HG02852 (cell line): ENCODE measurements around the gene GRM1.

ENCODE experiments used
- ATAC-seq: cut with Tn5 transposase; IDR thresholded peaks from one replicate; pipeline ENCODE4 v1.9.1; 2021; ENCODE audit warnings: mild to moderate bottlenecking, moderate library complexity; ENCODE audit not compliant: unreplicated experiment

GRM1 gene

GRCh38 chr6:146310628-146311027 is 281.8 kb downstream of the GRM1 start:
- ATAC-seq: no peak

GRCh38 chr6:146311079-146311478 is 282.2 kb downstream of the GRM1 start:
- no peak for ATAC-seq

- ATAC-seq: no peak
Measured at GRCh38 chr6:146312608-146313007, 283.7 kb downstream of the GRM1 start.

GRCh38 chr6:146315381-146316174 is 286.7 kb downstream of the GRM1 start:
- ATAC-seq: no peak

GRCh38 chr6:146316175-146316495 is 287.3 kb downstream of the GRM1 start:
- no peak for ATAC-seq

GRCh38 chr6:146331013-146331412 is 302.2 kb downstream of the GRM1 start:
- no peak for ATAC-seq

- no peak for ATAC-seq
Measured at GRCh38 chr6:146335336-146335735, 306.5 kb downstream of the GRM1 start.

GRCh38 chr6:146336191-146336590 is 307.3 kb downstream of the GRM1 start:
- ATAC-seq: no peak

- no peak for ATAC-seq
Measured at GRCh38 chr6:146337376-146337775, 308.5 kb downstream of the GRM1 start.

- ATAC-seq: no peak
Measured at GRCh38 chr6:146339716-146340115, 310.9 kb downstream of the GRM1 start.

GRCh38 chr6:146341493-146342230 is 312.8 kb downstream of the GRM1 start:
- ATAC-seq: no peak

GRCh38 chr6:146345598-146345997 is 316.7 kb downstream of the GRM1 start:
- no peak for ATAC-seq

- no peak for ATAC-seq
Measured at GRCh38 chr6:146347090-146347489, 318.2 kb downstream of the GRM1 start.

- no peak for ATAC-seq
Measured at GRCh38 chr6:146347690-146348089, 318.8 kb downstream of the GRM1 start.

GRCh38 chr6:146351018-146351417 is 322.2 kb downstream of the GRM1 start:
- ATAC-seq: no peak

- no peak for ATAC-seq
Measured at GRCh38 chr6:146352163-146352562, 323.3 kb downstream of the GRM1 start.

- no peak for ATAC-seq
Measured at GRCh38 chr6:146354451-146354850, 325.6 kb downstream of the GRM1 start.

GRCh38 chr6:146355521-146356100 is 326.7 kb downstream of the GRM1 start:
- no peak for ATAC-seq

GRCh38 chr6:146357578-146358430 is 328.9 kb downstream of the GRM1 start:
- peak; percentile 75 for ATAC-seq

- ATAC-seq: no peak
Measured at GRCh38 chr6:146358431-146359046, 329.7 kb downstream of the GRM1 start.

GRCh38 chr6:146359131-146359530 is 330.3 kb downstream of the GRM1 start:
- no peak for ATAC-seq
